GM21423 (cell line): ENCODE results near the gene VWA8.

Experiments used
- ATAC-seq: cut with Tn5 transposase; IDR thresholded peaks from one replicate; pipeline ENCODE4 v1.9.1; 2021; ENCODE audit warnings: mild to moderate bottlenecking, moderate library complexity; ENCODE audit not compliant: unreplicated experiment

The VWA8 gene

DNA sequence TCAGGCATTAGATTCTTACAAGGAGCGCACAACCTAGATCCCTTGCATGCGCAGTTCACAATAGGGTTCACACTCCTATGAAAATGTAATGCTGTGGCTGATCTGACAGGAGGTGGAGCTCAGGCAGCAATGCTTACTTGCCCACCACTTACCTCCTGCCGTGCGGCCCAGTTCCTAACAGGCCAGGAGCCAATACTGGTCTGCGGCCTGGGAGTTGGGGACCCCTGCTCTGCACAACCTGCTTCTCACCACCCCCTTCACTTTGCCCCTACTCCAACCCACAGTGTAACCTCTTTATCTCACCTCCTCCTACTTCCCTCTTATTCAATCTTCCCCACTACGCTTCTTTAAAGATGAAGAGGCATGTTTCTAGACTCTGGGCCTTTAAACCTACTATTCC is 263.3 kb downstream of the VWA8 start:
- no peak for ATAC-seq

DNA sequence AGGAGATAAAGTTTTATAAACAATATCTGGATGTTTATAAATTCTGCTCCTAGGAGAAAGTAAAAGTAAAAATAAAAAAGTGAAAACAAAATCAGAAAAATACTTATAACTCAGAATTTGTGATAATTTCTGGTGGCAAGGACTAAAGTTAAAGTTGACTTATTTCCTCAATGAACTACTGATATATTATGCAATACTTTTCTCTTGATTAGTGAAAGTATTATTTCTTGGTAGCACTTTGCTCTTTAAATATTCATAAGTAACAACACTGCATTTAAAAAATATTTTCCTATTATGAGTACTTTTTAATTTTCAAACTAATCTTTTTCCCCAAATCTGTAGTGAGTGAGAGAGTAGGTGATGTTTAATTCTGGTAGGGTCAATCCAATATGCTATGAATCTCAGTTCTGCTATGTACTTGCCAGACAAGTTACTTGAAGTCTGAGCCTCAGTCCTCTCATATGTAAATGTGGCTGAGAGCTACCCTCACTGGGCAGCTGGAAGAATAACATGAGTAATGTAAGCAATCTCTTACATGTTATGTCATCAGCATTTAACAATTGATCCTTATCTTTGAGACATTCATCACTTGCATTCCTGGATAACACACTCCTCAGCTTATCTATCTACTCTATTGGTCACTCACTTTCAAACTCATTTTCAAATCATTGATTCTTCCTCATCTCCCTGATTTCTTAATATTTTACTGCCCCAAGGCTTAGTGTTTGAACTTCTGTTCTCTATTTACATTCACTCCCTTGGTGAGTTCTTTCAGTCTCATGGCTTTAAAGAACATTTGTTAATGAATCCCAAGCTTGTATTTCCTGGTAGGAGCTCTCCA is 264.5 kb downstream of the VWA8 start:
- no peak for ATAC-seq

- ATAC-seq: peak; percentile 52
These were observed 266.2 kb downstream of the VWA8 start for GRCh38 chr13:41694545-41695301.

- ATAC-seq: no peak
These were observed 267.5 kb downstream of the VWA8 start for GRCh38 chr13:41693434-41693833.

DNA sequence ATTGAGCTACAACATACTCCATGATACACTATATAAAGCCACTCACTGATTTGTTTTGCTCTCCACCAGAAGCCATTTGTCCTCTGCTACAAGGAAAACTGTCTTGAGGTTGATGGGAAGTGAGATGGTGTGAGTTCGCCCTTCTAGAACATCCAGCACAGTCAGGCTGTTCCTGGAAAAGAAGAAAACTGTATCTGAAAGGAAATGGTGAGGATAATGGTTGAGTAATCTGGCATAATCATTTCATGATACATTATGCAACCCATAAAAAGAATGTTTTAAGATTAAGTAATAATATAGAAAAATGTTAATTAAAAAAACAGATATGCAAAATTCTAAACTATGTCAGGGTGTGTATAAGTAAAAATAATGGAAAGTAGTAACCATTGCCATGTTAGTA is 269.6 kb downstream of the VWA8 start:
- no peak for ATAC-seq

- ATAC-seq: no peak
These were observed 278.1 kb downstream of the VWA8 start for GRCh38 chr13:41682766-41683165.

- no peak for ATAC-seq
These were observed 278.9 kb downstream of the VWA8 start for GRCh38 chr13:41682001-41682400.

DNA sequence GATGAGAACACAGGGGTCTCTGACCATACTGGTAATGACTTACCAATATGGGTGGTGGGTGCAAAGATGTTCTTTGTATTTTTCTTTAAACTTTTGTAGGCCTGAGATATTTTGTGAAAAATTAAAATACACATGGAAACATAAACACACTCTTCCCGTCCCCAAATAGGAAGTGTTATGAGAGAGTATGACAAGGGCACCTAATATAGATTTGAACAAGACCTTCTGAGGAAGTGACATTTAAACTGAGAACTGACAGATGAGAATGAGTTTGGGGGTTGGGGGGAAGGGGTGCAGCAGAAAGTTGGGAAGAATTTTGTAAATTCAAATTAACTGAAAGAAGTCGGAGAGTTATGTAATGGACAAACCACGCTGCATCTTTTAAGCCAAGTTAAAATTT is 279.3 kb downstream of the VWA8 start:
- ATAC-seq: no peak

DNA sequence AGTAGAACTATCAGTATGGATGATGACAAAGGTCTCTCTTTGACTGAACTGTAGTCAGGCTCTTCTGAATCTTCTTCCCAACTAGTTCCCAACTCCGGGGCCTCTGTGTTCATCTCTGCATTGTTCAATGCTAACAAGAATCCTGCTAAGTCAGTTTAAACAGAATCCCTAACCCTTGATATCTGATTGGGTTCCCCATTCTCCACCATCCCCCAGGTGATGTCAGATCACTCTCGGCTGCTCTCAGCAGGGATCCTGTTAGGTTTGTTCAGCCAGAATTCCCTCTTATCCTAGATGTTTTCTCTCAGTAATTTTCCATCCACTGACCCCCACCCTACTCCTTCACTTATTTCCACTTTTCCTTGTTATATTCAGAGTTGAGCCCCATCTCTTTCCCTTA is 280.0 kb downstream of the VWA8 start:
- no peak for ATAC-seq

GRCh38 chr13:41678848-41679247 is 282.1 kb downstream of the VWA8 start:
- no peak for ATAC-seq

DNA sequence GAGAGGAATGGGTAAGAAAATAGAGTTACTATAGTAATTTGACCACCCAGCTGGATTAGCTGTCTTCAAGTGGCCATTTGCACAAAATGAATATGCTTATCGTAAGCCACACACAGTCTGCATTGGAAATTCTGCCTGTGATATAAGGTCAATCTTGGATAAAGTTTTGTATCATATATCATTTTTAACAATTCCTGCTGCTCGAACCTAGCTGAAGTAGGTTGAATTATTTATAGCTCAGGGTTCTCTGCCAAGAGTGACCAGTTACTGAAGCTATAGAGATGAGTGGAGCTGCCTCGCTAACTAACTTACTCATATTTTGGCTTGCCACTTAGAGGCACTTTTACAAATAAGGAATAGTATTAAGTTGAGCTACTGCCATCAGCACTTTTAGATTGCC is 282.7 kb downstream of the VWA8 start:
- no peak for ATAC-seq

DNA sequence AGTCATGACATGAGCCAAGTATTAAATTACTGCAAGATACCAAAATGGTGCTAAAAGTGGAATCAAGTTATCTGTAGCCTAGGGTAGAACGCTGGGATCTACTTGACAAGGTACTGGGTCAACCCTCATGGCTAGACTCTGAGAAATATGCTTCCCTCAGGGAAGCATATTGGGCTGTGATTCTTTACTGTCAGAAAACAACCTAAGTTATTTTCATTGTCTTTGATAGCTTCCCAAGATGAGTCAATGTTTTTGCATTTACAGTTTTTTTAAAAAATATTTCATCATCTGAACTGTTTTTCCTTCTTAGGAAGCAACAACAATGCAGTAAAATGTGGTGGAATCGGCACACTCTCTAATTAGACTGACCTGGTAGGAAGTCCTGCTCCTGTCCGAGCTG is 285.6 kb downstream of the VWA8 start:
- no peak for ATAC-seq

- no peak for ATAC-seq
These were observed 286.7 kb downstream of the VWA8 start for GRCh38 chr13:41674246-41674645.

- no peak for ATAC-seq
These were observed 287.3 kb downstream of the VWA8 start for GRCh38 chr13:41673640-41674039.

DNA sequence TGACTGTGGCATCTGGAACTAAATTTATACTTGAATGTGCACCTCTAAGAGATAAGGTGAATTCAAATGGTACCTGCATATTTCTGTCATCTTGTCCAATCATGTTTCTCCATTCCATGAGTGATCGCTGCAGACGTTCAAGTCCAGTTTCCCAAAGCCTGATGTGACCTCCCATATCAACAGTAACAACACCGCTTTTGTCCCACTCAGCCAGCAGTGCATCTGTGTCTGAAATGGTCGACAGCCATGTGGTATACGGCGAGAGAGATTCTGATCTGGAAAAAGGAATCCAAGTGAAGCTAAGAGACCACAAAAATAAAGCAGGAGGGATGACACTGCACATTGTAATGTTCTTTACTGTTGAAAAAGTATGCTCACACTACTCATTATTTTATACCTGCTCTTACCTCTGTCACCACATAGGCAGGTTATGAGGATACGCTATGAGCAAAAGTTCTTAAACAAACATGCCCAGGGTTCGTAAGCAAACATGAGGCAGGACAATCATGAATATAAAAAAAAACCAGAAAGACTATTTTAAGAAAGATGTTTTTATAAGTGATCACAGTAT is 290.0 kb downstream of the VWA8 start:
- no peak for ATAC-seq

GRCh38 chr13:41668130-41668757 is 292.7 kb downstream of the VWA8 start:
- peak; percentile 88 for ATAC-seq

- no peak for ATAC-seq
These were observed 294.3 kb downstream of the VWA8 start for GRCh38 chr13:41666644-41667043.

GRCh38 chr13:41660411-41660810 is 300.5 kb downstream of the VWA8 start:
- ATAC-seq: no peak

DNA sequence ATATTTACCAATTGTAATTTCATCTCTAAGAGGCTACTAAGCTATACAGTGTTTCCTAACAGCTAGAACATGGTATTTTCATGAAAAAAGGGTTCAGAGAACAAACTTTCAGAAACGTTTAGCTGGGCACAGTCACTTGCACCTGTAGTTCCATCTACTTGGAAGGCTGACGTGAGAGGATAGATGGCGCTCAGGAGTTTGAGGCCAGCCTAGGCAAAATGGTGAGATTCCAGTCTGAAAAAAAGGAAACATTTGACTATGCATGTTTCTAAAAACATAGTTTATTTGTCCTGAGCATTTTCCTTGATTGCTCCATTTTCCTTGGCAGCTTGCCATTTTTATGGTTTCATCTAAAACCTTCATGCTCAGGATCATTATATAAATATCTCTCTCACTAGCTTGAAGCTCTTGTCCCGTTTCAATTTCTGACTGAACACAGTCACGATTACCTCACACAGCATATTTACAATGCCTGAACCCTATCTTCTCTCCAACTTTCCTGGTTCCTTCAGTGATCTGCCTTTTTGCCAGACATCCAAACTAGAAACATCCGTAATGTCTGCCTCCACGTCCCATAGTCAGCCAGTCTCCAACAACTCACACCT is 302.8 kb downstream of the VWA8 start:
- ATAC-seq: no peak

DNA sequence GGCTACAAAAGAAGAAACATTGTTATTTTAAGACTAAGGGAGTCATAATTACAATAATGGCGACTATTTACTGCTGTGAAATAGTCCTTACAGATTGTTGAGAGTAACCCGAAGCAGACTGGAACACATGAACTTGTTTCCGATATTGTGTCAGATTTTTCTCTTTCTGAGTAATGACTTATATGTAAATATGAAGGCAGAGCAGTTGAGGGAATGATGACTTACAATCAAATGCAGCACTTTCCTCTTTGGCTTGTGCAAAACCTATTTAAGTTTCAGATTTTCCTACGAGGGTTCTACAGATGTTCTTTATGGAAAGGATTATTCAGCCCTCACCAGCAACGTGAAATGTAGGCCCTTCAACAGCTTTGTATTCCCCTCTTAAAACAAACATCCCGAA is 304.9 kb downstream of the VWA8 start:
- no peak for ATAC-seq

GRCh38 chr13:41654796-41655195 is 306.1 kb downstream of the VWA8 start:
- no peak for ATAC-seq
